HFF-Myc (cell line): Measurements from ENCODE around the gene CDH12.

ENCODE experiments used
- DNase-seq: peaks from one replicate; pipeline ENCODE4 v3.0.0-alpha.2; 2011; ENCODE audit warnings: low read depth; ENCODE audit errors: extremely low read depth
- H3K4me3 ChIP-seq: replicated peaks from 2 replicates; pipeline ENCODE4 v1.5.1; 2011; ENCODE audit warnings: low read depth, mild to moderate bottlenecking, control low read depth, low read length
- TF ChIP-seq, protein P1 (sequence below): IDR thresholded peaks from 2 replicates; pipeline ENCODE4 v1.5.1; 2012; ENCODE audit warnings: mild to moderate bottlenecking, low read depth, low read length, control low read depth; ENCODE audit errors: missing control alignments

The CDH12 gene

DNA sequence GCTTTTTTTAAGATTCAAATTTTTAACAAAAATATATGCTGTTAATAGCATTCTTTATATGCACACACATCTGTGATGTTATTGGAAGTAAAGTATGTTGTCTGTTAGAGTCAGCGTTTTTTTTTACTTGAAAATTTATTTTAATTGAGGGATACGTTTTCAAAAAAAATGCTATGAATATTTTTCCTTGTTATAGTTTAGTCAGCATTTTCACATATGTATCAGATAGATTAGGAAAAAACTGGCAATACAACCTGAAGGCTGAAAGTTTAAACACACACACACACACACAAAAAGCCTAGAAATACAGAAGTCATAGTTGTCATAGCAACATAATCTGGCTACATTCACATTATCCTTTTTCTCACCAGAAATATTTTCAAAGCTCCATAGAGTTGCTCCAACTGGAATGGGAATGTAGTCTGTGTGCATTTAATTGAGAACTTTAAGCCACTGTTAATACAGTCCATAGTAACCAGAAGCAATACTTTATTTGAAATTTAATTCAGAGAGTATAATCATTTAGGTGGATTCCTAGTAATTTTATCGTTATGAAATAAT is 116.6 kb downstream of the CDH12 start:
- no peak overlapping the region for H3K4me3 ChIP-seq
- no peak for DNase-seq
- TF ChIP-seq, protein P1, sequence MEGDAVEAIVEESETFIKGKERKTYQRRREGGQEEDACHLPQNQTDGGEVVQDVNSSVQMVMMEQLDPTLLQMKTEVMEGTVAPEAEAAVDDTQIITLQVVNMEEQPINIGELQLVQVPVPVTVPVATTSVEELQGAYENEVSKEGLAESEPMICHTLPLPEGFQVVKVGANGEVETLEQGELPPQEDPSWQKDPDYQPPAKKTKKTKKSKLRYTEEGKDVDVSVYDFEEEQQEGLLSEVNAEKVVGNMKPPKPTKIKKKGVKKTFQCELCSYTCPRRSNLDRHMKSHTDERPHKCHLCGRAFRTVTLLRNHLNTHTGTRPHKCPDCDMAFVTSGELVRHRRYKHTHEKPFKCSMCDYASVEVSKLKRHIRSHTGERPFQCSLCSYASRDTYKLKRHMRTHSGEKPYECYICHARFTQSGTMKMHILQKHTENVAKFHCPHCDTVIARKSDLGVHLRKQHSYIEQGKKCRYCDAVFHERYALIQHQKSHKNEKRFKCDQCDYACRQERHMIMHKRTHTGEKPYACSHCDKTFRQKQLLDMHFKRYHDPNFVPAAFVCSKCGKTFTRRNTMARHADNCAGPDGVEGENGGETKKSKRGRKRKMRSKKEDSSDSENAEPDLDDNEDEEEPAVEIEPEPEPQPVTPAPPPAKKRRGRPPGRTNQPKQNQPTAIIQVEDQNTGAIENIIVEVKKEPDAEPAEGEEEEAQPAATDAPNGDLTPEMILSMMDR = no peak

DNA sequence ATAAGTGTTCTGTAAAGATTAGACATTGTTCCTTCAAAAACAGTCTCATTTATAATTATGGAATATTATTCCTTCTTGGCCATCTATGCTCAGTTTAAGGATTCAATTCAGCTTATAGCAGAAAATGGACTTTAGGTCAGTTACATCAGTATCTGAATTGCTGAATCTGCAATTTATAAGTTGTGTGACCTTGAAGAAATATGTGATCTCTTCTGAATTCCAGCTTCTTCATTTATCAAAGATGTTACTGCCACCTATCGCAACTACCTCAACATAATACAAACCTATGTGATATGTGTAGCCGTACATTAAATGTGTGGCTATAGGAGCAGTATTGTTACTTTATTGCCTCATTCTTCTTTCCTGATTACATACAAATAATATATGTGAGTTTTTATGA is 118.2 kb downstream of the CDH12 start:
- TF ChIP-seq, protein P1 = no peak
- no peak overlapping the region for H3K4me3 ChIP-seq
- DNase-seq = no peak

DNA sequence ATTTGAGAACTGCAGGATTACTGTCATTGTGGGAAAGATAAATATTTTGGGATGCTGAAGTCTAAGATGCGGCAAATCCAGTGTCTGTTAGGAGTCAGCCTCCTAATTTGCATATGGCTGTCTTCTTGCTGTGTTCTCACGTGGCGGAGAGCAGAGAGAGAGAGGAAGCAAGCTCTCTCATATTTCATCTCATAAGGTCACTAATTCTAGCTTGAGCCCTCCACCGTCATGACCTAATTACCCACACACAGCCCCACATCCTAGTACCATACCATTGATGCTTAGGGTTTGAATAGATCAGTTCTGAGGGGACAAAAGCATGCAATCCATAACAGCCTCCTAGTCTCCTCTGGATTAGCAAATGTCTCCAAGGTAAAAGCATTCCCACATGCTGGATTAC is 124.5 kb downstream of the CDH12 start:
- TF ChIP-seq, protein P1 = no peak
- H3K4me3 ChIP-seq = no peak overlapping the region
- no peak for DNase-seq

DNA sequence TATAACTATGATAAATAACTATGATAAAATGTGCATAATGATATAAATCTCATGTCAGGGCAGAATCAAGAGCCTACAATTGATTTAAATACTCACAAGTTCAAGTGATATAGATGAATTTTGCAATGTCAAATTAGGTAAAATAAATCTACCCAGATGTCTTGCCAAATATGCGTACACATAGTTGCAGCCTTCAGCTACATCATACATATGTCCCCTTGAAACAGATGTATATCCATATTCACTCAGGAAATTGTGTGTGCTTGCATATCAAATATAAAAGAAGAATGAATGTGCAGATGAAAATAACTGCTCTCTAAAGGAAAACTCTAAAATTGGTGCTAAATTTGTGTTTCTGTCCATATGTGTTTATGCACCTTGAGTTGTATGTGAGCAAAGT is 130.7 kb downstream of the CDH12 start:
- TF ChIP-seq, protein P1 = no peak
- no peak for DNase-seq
- H3K4me3 ChIP-seq = no peak overlapping the region

DNA sequence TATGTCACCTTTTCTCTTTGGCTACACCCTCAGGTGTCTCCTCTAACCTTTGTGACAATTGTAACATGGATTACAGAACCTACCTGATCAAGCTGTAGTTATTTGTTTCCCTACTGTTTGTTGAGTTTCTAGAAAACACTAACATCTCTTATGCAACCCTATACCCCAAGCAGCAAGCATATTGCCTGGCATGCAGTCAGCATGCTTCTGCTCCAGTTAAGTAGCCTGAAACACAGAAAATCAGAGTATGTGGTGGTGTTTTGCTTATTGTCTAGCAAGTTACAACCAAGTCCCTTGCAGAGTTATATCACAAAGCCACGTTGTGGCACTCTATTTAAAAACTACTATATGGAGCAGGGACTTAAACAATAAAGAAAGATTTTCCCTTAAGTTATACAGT is 131.1 kb downstream of the CDH12 start:
- DNase-seq = no peak
- no peak overlapping the region for H3K4me3 ChIP-seq
- TF ChIP-seq, protein P1 = no peak

DNA sequence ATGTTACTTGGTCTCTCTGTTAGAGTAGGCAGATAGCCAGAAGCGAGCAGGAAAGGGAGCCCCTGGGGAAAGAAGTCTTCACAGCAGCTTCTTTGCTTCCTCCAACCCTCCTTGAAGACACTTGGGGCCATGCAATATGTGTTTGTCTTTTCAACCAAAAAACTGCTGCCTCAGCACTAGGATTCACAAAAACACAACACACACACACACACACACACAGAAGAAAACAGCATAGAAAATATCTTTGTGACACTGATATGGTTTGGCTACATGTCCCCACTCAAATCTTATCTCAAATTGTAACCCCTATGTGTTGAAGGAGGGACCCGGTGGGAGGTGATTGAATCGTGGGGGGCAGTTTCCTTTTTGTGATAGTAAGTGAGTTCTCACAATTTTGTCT is 133.3 kb downstream of the CDH12 start:
- no peak for DNase-seq
- TF ChIP-seq, protein P1 = no peak
- H3K4me3 ChIP-seq = no peak overlapping the region

DNA sequence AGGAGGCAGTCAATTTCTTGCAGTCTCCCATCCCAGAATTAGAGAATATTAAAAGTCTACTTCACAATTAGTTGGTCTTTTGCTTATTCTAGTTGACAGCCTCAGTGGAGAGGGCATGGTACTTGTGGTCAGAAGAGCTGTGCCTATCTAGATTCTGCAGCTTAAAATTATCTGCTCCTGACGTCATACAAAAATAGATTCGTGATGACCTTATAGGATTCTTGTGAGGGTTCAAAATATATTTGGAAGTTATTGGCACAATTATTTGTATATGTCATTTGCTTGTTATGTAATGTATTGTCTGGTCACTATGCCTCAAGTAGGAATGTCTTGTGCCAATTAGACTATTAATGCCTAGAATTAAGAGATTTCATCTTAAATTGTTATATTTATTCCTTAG is 142.5 kb downstream of the CDH12 start:
- TF ChIP-seq, protein P1 = no peak
- DNase-seq = no peak
- no peak overlapping the region for H3K4me3 ChIP-seq
